GM12878 (cell line): Measurements from ENCODE around the gene PTPRC. TPM values are rescaled to one million over a fixed set of nuclear protein-coding genes. Genes with fewer than 3 reads are reported as not detected.

Source experiments
- ASH2L ChIP-seq: fragments of 300-600, 200-600 bp; sonication (generic); IDR thresholded peaks from 2 replicates; pipeline ENCODE4 v1.6.1; 2017; ENCODE audit warnings: low read depth, mild to moderate bottlenecking, borderline replicate concordance
- ATF7 ChIP-seq: fragments of 450-650 bp; IDR thresholded peaks from 2 replicates; pipeline ENCODE4 v1.6.1; 2016; ENCODE audit warnings: low read depth, mild to moderate bottlenecking
- CHD1 ChIP-seq: IDR thresholded peaks from 2 replicates; pipeline ENCODE4 v1.6.1; 2012; ENCODE audit warnings: low read depth, low read length, improper control_type of control experiment
- DPF2 ChIP-seq: fragments of 450-650 bp; IDR thresholded peaks from 2 replicates; pipeline ENCODE4 v1.6.1; 2017; ENCODE audit warnings: mild to moderate bottlenecking
- ESRRA ChIP-seq: IDR thresholded peaks from 2 replicates; pipeline ENCODE4 v1.6.1; 2012; ENCODE audit warnings: mild to moderate bottlenecking, low read length, improper control_type of control experiment
- KDM1A ChIP-seq: fragments of 200-600 bp; sonication (generic); IDR thresholded peaks from 2 replicates; pipeline ENCODE4 v1.6.1; 2016; ENCODE audit warnings: borderline replicate concordance
- LARP7 ChIP-seq: fragments of 450-650 bp; IDR thresholded peaks from 2 replicates; pipeline ENCODE4 v1.6.1; 2017; ENCODE audit warnings: mild to moderate bottlenecking
- MYC ChIP-seq: IDR thresholded peaks from 2 replicates; pipeline ENCODE4 v1.6.1; 2011; ENCODE audit warnings: mild to moderate bottlenecking, low read length, moderate library complexity, inconsistent platforms; ENCODE audit not compliant: insufficient read depth, insufficient replicate concordance, insufficient read length, severe bottlenecking
- NFYB ChIP-seq: IDR thresholded peaks from 2 replicates; pipeline ENCODE4 v1.6.1; 2011; ENCODE audit warnings: low read depth, mild to moderate bottlenecking, low read length, improper control_type of control experiment, moderate library complexity; ENCODE audit not compliant: insufficient read depth
- PML ChIP-seq: IDR thresholded peaks from 2 replicates; pipeline ENCODE4 v1.6.1; 2012; ENCODE audit warnings: low read length, inconsistent platforms
- POLR2AphosphoS2 ChIP-seq: IDR thresholded peaks from 2 replicates; pipeline ENCODE4 v1.6.1; 2011; ENCODE audit warnings: low read depth, mild to moderate bottlenecking, low read length, improper control_type of control experiment, moderate library complexity
- RB1 ChIP-seq: fragments of 450-650 bp; formaldehyde crosslinking; IDR thresholded peaks from 2 replicates; pipeline ENCODE4 v1.6.1; 2017; ENCODE audit warnings: mild to moderate bottlenecking, borderline replicate concordance
- SRF ChIP-seq, 2 experiments: IDR thresholded peaks; 2 replicates each; pipeline ENCODE4 v1.6.1; 2011; ENCODE audit warnings: low read depth in 2 of 2, low read length in 2 of 2, mild to moderate bottlenecking in 1 of 2, moderate library complexity in 1 of 2
- SUPT20H ChIP-seq: IDR thresholded peaks from 2 replicates; pipeline ENCODE4 v1.6.1; 2011; ENCODE audit warnings: low read depth, mild to moderate bottlenecking, low read length, moderate library complexity, borderline replicate concordance; ENCODE audit not compliant: control insufficient read depth
- TAF1 ChIP-seq: IDR thresholded peaks from 2 replicates; pipeline ENCODE4 v1.6.1; 2011; ENCODE audit warnings: mild to moderate bottlenecking, low read depth, low read length, borderline replicate concordance
- TCF12 ChIP-seq: IDR thresholded peaks from 2 replicates; pipeline ENCODE4 v1.6.1; 2011; ENCODE audit warnings: low read depth, mild to moderate bottlenecking, low read length
- TCF3 ChIP-seq: IDR thresholded peaks from 2 replicates; pipeline ENCODE4 v1.6.1; 2012; ENCODE audit warnings: low read depth, mild to moderate bottlenecking, low read length, borderline replicate concordance; ENCODE audit not compliant: insufficient read depth
- YY1 ChIP-seq: IDR thresholded peaks from 2 replicates; pipeline ENCODE4 v1.6.1; 2011; ENCODE audit warnings: low read depth, mild to moderate bottlenecking, low read length
- ZNF274 ChIP-seq: IDR thresholded peaks from one replicate; pipeline ENCODE4 v1.8.0; 2011; ENCODE audit not compliant: insufficient read length, insufficient read depth
- ZZZ3 ChIP-seq: IDR thresholded peaks from 2 replicates; pipeline ENCODE4 v1.6.1; 2011; ENCODE audit warnings: low read depth; ENCODE audit not compliant: control insufficient read depth, insufficient read length
- polyA plus RNA-seq, 11 experiments: library from polyadenylated mRNA; depleted of rRNA in 4 of 11; unstranded in 6 of 11; stranded (reverse) in 5 of 11; fragments of >200 nt; fragmentation: Nextera tagmentation in 4 of 11; fragmentation: Illumina TruSeq in 1 of 11; extraction: Ambion mirVana in 4 of 11; extraction: Trizol in 1 of 11; gene quantifications; 1 replicate in 1 of 11; 2 replicates in 10 of 11; pipeline versions ENCODE4 v1.2.1 to v1.2.3, GENCODE V29; 2011 to 2016; ENCODE audit warnings: inconsistent platforms in 2 of 11, missing spikeins in 2 of 11, low read depth in 1 of 11
- total RNA-seq, 4 experiments: library from RNA; depleted of rRNA in 3 of 4; stranded (reverse); fragments of >200 nt in 3 of 4; fragmentation: Illumina TruSeq in 1 of 4; extraction: Trizol in 1 of 4; gene quantifications; 2 replicates each; pipeline versions ENCODE4 v1.2.1 to v1.2.3, GENCODE V29; 2013 to 2021
- TF ChIP-seq, protein P1 (sequence below): IDR thresholded peaks from 2 replicates; pipeline ENCODE4 v1.6.1; 2011; ENCODE audit warnings: borderline replicate concordance, low read depth, mild to moderate bottlenecking, moderate library complexity, low read length; ENCODE audit not compliant: insufficient read depth, poor library complexity, severe bottlenecking
- TF ChIP-seq, protein P2 (sequence below): fragments of 450-650 bp; IDR thresholded peaks from 2 replicates; pipeline ENCODE4 v1.6.1; 2018; ENCODE audit warnings: borderline replicate concordance, mild to moderate bottlenecking; ENCODE audit not compliant: partially characterized antibody
- TF ChIP-seq, protein P3 (sequence below): IDR thresholded peaks from 2 replicates; pipeline ENCODE4 v1.6.1; 2012; ENCODE audit warnings: improper control_type of control experiment, low read depth, low read length; ENCODE audit not compliant: insufficient replicate concordance

The PTPRC gene
- total and polyA plus RNA-seq, 10 of the 15 experiments (the other 5 are each of a cell fraction or from before 2014, with no cell fraction given): 72.9 to 221 (median 118) TPM

- TF ChIP-seq, protein P1, sequence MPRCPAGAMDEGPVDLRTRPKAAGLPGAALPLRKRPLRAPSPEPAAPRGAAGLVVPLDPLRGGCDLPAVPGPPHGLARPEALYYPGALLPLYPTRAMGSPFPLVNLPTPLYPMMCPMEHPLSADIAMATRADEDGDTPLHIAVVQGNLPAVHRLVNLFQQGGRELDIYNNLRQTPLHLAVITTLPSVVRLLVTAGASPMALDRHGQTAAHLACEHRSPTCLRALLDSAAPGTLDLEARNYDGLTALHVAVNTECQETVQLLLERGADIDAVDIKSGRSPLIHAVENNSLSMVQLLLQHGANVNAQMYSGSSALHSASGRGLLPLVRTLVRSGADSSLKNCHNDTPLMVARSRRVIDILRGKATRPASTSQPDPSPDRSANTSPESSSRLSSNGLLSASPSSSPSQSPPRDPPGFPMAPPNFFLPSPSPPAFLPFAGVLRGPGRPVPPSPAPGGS: no peak
- TF ChIP-seq POLR2AphosphoS2: no peak
- no peak for TF ChIP-seq YY1
- peak; percentile 79; the same call in 1 of the 2 replicates for TF ChIP-seq DPF2
- peak; percentile 73 for TF ChIP-seq ATF7
- TF ChIP-seq TCF12: no peak
- no peak for TF ChIP-seq CHD1
- TF ChIP-seq SRF (IDR thresholded peaks at IDR 0.05; ENCODE audit: low read depth in 2 of 2, low read length in 2 of 2): no peak
- no peak for TF ChIP-seq SUPT20H
- TF ChIP-seq, protein P2, sequence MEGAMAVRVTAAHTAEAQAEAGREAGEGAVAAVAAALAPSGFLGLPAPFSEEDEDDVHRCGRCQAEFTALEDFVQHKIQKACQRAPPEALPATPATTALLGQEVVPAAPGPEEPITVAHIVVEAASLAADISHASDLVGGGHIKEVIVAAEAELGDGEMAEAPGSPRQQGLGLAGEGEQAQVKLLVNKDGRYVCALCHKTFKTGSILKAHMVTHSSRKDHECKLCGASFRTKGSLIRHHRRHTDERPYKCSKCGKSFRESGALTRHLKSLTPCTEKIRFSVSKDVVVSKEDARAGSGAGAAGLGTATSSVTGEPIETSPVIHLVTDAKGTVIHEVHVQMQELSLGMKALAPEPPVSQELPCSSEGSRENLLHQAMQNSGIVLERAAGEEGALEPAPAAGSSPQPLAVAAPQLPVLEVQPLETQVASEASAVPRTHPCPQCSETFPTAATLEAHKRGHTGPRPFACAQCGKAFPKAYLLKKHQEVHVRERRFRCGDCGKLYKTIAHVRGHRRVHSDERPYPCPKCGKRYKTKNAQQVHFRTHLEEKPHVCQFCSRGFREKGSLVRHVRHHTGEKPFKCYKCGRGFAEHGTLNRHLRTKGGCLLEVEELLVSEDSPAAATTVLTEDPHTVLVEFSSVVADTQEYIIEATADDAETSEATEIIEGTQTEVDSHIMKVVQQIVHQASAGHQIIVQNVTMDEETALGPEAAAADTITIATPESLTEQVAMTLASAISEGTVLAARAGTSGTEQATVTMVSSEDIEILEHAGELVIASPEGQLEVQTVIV: no peak
- peak; percentile 55; the same call in 1 of the 2 replicates for TF ChIP-seq RB1
- no peak for TF ChIP-seq NFYB
- TF ChIP-seq ASH2L: no peak
- no peak for TF ChIP-seq MYC
- TF ChIP-seq ESRRA: no peak
- TF ChIP-seq KDM1A: no peak
- no peak for TF ChIP-seq ZNF274
- TF ChIP-seq LARP7: no peak
- no peak for TF ChIP-seq ZZZ3
- TF ChIP-seq PML: no peak; the same call in 1 of the 2 replicates
- no peak for TF ChIP-seq TCF3
- TF ChIP-seq TAF1: no peak
- TF ChIP-seq, protein P3, sequence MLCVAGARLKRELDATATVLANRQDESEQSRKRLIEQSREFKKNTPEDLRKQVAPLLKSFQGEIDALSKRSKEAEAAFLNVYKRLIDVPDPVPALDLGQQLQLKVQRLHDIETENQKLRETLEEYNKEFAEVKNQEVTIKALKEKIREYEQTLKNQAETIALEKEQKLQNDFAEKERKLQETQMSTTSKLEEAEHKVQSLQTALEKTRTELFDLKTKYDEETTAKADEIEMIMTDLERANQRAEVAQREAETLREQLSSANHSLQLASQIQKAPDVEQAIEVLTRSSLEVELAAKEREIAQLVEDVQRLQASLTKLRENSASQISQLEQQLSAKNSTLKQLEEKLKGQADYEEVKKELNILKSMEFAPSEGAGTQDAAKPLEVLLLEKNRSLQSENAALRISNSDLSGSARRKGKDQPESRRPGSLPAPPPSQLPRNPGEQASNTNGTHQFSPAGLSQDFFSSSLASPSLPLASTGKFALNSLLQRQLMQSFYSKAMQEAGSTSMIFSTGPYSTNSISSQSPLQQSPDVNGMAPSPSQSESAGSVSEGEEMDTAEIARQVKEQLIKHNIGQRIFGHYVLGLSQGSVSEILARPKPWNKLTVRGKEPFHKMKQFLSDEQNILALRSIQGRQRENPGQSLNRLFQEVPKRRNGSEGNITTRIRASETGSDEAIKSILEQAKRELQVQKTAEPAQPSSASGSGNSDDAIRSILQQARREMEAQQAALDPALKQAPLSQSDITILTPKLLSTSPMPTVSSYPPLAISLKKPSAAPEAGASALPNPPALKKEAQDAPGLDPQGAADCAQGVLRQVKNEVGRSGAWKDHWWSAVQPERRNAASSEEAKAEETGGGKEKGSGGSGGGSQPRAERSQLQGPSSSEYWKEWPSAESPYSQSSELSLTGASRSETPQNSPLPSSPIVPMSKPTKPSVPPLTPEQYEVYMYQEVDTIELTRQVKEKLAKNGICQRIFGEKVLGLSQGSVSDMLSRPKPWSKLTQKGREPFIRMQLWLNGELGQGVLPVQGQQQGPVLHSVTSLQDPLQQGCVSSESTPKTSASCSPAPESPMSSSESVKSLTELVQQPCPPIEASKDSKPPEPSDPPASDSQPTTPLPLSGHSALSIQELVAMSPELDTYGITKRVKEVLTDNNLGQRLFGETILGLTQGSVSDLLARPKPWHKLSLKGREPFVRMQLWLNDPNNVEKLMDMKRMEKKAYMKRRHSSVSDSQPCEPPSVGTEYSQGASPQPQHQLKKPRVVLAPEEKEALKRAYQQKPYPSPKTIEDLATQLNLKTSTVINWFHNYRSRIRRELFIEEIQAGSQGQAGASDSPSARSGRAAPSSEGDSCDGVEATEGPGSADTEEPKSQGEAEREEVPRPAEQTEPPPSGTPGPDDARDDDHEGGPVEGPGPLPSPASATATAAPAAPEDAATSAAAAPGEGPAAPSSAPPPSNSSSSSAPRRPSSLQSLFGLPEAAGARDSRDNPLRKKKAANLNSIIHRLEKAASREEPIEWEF: no peak
Observed at GRCh38 chr1:198641501-198641900, 2.7 kb downstream of the PTPRC start (continued).
